Lower leg skin (tissue), 4 donors: ENCODE results near the gene DNALI1. TPM values are rescaled to one million over a fixed set of nuclear protein-coding genes. Genes with fewer than 3 reads are reported as not detected.
A peak's percentile ranks its signal among the peaks of the same experiment; 100 is the strongest.

ENCODE experiments used
- DNase-seq, 2 donors: peaks; one replicate each; pipeline ENCODE4 v3.0.0-alpha.2; 2019; ENCODE audit warnings: low spot score in 2 of 2
- H3K4me3 ChIP-seq: fragments of 200-600 bp; sonication (generic); 2 replicates; pipeline ENCODE4 v1.5.1; 2017; ENCODE audit warnings: mild to moderate bottlenecking, low read depth; ENCODE audit not compliant: poor library complexity, severe bottlenecking
- POLR2A ChIP-seq, 2 donors: fragments of 450-650 bp; IDR thresholded peaks; one replicate each; pipeline ENCODE4 v1.6.1; 2016 to 2017; ENCODE audit warnings: antibody characterized with exemption in 2 of 2, mild to moderate bottlenecking in 1 of 2, moderate library complexity in 1 of 2
- WGBS, 2 donors: methylation state at CpG; one replicate each; pipeline ENCODE4 v1.1.5; 2018; 5-methylcytosine and 5-hydroxymethylcytosine counted together
- intact Hi-C: fragments of 100-400 bp; cut with DNase I; formaldehyde crosslinking; loops from one replicate; pipeline ENCODE4 v1.15.0; 2023; ENCODE audit warnings: low total_unique reads
- total RNA-seq, 4 donors: library from RNA; depleted of rRNA; stranded (reverse); fragments of >200 nt; gene quantifications; one replicate each; pipeline ENCODE4 v1.1.0, GENCODE V29; 2016
- TF ChIP-seq, protein P1 (sequence below), 3 donors: fragments of 450-650 bp; IDR thresholded peaks; one replicate each; pipeline ENCODE4 v1.5.1; 2016; ENCODE audit warnings: antibody characterized with exemption in 3 of 3, mild to moderate bottlenecking in 3 of 3, moderate library complexity in 2 of 3

Gene DNALI1
- total RNA-seq, 4 donors from 2014 or later = 0.17 to 2.1 (median 0.86) TPM

DNA sequence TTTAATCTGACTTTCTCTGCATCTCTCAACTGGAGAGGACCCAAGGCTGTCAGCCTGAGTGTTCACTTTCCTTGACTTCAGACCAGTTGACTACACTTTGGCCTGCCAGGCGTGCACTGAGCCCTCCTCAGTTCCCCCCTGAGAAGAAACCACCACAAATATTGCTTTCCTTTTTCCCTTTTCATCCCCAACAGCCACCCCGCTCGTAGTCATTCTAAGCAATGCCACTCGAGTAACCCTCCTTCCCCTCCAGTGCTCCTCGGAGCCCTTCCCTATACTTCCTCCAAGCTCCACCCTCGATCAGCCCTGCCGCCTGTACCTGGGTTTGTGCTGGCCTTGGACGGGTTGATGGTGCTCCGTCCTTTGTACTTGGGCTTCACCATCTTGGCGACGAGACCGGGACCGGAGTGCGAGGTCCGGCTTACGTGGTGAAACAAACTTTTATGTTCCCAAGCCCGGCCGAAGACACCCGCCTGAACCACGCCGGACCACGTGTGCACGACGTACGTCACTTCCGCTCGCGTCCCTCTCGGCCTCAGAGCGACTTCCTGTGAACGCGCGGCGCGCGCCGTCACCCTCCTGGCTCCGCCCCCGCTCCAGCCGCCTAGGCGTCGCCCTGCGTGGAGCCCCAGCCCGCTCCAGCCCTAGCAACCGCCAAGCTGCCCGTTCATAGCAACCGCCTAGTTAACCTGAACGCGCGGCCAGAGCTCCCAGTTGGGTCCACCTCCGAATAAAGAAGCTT lies 38.9 kb downstream of the DNALI1 start, which contains the start of gene GNL2:
Gene GNL2, minus strand, starts transcription at position 498 of the 742 bp plus-strand sequence. Its CDS starts 115 bp downstream, at position 383.
- intact Hi-C loops = no loop called here
- peak within 1 kb of the TSS; percentile 67 for H3K4me3 ChIP-seq
- TF ChIP-seq, protein P1, sequence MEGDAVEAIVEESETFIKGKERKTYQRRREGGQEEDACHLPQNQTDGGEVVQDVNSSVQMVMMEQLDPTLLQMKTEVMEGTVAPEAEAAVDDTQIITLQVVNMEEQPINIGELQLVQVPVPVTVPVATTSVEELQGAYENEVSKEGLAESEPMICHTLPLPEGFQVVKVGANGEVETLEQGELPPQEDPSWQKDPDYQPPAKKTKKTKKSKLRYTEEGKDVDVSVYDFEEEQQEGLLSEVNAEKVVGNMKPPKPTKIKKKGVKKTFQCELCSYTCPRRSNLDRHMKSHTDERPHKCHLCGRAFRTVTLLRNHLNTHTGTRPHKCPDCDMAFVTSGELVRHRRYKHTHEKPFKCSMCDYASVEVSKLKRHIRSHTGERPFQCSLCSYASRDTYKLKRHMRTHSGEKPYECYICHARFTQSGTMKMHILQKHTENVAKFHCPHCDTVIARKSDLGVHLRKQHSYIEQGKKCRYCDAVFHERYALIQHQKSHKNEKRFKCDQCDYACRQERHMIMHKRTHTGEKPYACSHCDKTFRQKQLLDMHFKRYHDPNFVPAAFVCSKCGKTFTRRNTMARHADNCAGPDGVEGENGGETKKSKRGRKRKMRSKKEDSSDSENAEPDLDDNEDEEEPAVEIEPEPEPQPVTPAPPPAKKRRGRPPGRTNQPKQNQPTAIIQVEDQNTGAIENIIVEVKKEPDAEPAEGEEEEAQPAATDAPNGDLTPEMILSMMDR (IDR thresholded peaks at IDR 0.05) = no peak
- no peak for TF ChIP-seq POLR2A (IDR thresholded peaks at IDR 0.05)
- DNase-seq = peak; percentile 95 to 99
- WGBS, 2 donors = 0 to 1% methylated on average over 44 to 50 of the region's 51 CpGs

DNA sequence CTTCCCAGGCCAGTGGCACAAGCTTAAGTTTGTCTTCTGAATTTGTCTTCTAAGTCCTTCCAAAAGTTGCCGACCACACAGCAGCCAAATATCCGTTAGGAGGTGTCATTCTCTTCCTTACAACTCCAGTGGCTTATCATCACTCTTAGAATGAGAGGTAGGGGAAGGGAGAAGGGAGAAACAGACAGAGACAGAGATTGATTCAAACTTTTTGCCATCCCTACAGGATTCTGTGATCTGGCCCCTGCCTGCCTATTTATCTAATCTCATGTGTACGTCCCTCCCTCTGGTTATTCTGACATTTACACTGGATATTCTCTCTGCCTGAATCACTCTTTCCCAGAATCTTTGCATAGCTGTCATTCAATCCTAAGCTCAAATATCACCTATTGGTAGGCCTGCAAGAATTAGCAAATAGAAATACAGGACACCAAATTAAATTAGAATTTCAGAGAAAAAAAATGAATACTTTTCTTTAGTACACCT lies 39.5 kb downstream of the DNALI1 start:
- DNase-seq = no peak
- intact Hi-C loops = no loop called here
- H3K4me3 ChIP-seq = peak overlapping the region; percentile 26
- TF ChIP-seq, protein P1 (IDR thresholded peaks at IDR 0.05) = no peak
- no peak for TF ChIP-seq POLR2A (IDR thresholded peaks at IDR 0.05)
- 0 to 2% methylated on average over 3 of the region's 3 CpGs for WGBS, 2 donors

DNA sequence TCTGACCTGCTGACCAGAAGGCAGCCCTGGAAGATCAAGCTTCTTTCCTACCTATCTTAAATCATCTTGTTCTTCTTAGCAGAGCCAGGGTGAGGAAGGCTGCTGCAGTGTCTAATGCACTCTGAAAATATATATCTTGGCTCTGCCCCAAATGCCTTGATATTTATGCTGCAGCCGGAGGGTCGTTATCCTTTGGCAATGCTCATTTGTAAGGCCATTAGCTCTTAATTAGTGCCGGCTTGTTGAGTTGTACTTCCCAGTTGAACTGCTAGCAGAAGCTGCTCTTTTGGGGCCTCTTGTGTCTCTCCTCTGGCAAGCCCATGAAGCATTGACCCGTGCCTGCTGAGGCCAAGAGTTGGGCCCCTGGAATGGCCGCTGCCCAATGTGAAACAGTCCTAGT lies 43.2 kb downstream of the DNALI1 start:
- peak in 1 of 2 donors; percentile 64 for DNase-seq
- intact Hi-C loops = loop anchor here (10.0 kb wide), 1 partner anchor 75 kb away; no protein-coding TSS in a partner anchor
- TF ChIP-seq, protein P1 (IDR thresholded peaks at IDR 0.05) = no peak
- TF ChIP-seq POLR2A (IDR thresholded peaks at IDR 0.05) = no peak
- no peak overlapping the region for H3K4me3 ChIP-seq
- 68 to 72% methylated on average over 5 of the region's 5 CpGs for WGBS, 2 donors

- intact Hi-C loops = loop anchor here (10.0 kb wide), 1 partner anchor 73 kb away; no protein-coding TSS in a partner anchor
- no peak overlapping the region for H3K4me3 ChIP-seq
- TF ChIP-seq POLR2A (IDR thresholded peaks at IDR 0.05) = no peak
- TF ChIP-seq, protein P1 (IDR thresholded peaks at IDR 0.05) = no peak
- DNase-seq = no peak
Observed at GRCh38 chr1:37601441-37601840, 44.7 kb downstream of the DNALI1 start.

DNA sequence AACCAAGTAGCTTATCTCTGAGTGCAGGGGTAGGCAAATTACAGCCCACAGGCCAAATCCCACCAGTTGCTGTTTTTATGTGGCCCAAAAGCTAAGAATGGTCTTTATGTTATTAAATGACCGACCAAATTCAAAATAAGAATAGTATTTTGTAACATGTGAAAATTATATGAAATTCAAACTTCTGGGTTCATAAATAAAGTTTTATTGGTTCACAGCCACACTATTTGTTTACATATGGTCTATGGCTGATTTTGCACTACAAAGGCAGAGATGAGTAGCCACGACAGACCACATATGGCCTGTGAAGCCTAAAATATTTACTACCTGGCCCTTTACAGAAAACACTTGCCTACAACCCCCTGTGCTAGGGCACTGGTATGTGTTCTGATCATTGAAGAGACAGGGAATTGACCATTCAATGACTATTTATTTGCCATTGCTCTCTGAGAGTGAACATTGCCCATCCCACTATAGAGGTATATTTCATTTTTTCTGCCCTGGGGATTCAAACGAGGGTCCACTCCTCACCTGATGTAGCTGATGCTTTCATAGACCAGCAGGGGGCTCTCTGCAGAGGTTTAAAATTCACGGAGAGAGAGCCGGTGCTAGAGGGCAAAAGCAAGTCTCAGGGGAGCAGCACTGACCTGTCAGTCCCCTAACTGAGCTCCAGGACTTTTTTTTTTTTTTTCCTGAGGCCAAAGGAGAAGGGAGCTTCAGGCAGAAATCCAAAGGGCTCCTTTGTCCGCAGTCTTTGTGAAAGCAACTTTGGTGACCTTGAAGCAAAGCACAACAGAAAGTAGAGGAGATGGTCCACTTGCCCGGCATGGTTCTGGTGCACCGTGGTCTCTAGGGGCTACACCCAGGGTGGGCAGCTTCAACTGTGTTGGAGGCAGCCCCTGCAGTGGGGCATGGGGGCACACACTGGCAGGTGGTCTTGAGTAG lies 46.3 kb downstream of the DNALI1 start:
- TF ChIP-seq, protein P1 (IDR thresholded peaks at IDR 0.05) = no peak
- TF ChIP-seq POLR2A (IDR thresholded peaks at IDR 0.05) = no peak
- 38 to 39% methylated on average over 8 of the region's 8 CpGs for WGBS, 2 donors
- intact Hi-C loops = loop anchor here (10.0 kb wide), 1 partner anchor 72 kb away; no protein-coding TSS in a partner anchor
- no peak for DNase-seq
- H3K4me3 ChIP-seq = no peak overlapping the region
